Activated CD8-positive, alpha-beta T cell treated with anti-CD3 and anti-CD28 coated beads for 36 hours (primary cell): Measurements from ENCODE around the gene PPARD. TPM values are rescaled to one million over a fixed set of nuclear protein-coding genes. Genes with fewer than 3 reads are reported as not detected.

Source experiments
- ATAC-seq: fragments of 200-7000 bp; cut with Tn5 transposase; one replicate; pipeline ENCODE4 v1.10.0; 2021; ENCODE audit warnings: mild to moderate bottlenecking, moderate library complexity
- CTCF ChIA-PET: fragments of 350-600 bp; sonication (Branson Sonifier 250); formaldehyde crosslinking; loops from one replicate; lab custom pipeline; 2021; ENCODE audit warnings: antibody characterized with exemption; lab: Charles Lee
- POLR2A ChIA-PET: fragments of 350-600 bp; sonication (Branson Sonifier 250); formaldehyde crosslinking; loops from one replicate; lab custom pipeline; 2021; ENCODE audit warnings: antibody characterized with exemption; lab: Charles Lee
- DNase-seq: peaks from one replicate; pipeline ENCODE4 v3.0.0-alpha.2; 2020
- H3K27ac Mint-ChIP-seq: one replicate; pipeline ENCODE4 v1.8.0; 2021; ENCODE audit warnings: mild to moderate bottlenecking, mixed read lengths
- H3K27me3 Mint-ChIP-seq: one replicate; pipeline ENCODE4 v1.8.0; 2021; ENCODE audit warnings: mixed read lengths
- H3K36me3 Mint-ChIP-seq: one replicate; pipeline ENCODE4 v1.8.0; 2021; ENCODE audit warnings: low read depth, mixed read lengths
- H3K4me1 Mint-ChIP-seq: one replicate; pipeline ENCODE4 v1.8.0; 2021; ENCODE audit warnings: low read depth, mixed read lengths
- H3K4me3 Mint-ChIP-seq: one replicate; pipeline ENCODE4 v1.8.0; 2021; ENCODE audit warnings: mild to moderate bottlenecking, moderate library complexity, mixed read lengths
- H3K9me3 Mint-ChIP-seq: one replicate; pipeline ENCODE4 v1.8.0; 2021; ENCODE audit warnings: mixed read lengths
- CTCF ChIP-seq: fragments of 200-600 bp; IDR thresholded peaks from one replicate; pipeline ENCODE4 v1.8.0; 2022; ENCODE audit warnings: antibody characterized with exemption, mild to moderate bottlenecking
- intact Hi-C: fragments of 100-400 bp; cut with micrococcal nuclease; formaldehyde crosslinking; loops from one replicate; pipeline ENCODE4 v1.10.0; 2022
- total RNA-seq, 2 experiments: library from RNA; stranded (reverse); gene quantifications; one replicate each; pipeline ENCODE4 v1.2.3, GENCODE V29; 2021

PPARD gene
- total RNA-seq, 2 experiments from 2014 or later: 26.6 to 26.7 TPM

- no peak overlapping the region for H3K27ac Mint-ChIP-seq
- no peak for DNase-seq
These were observed 97.0 kb downstream of the PPARD start for GRCh38 chr6:35439308-35439707.

GRCh38 chr6:35441205-35441604, 98.8 kb downstream of the PPARD start:
- intact Hi-C loops: no loop called here
- ChIA-PET POLR2A (interaction anchor here (1.3 kb wide), 1 partner anchor 96 kb away, joined by 3 read pairs; no protein-coding TSS in a partner anchor), CTCF (no interaction called here)
- Mint-ChIP-seq H3K27me3 (no peaks in the 10 kb centered on the region), H3K36me3 (no peaks in the 10 kb centered on the region), H3K4me3 (no peak overlapping the region), H3K4me1 (peaks cover 4% of the 10 kb centered on the region), H3K27ac (no peak overlapping the region), H3K9me3 (no peaks in the 10 kb centered on the region)
- no peak for DNase-seq
- TF ChIP-seq CTCF: no peak
- no peak for ATAC-seq

More at GRCh38 chr6:35439308-35439707, 97.0 kb downstream of the PPARD start:
- Mint-ChIP-seq H3K4me3 (no peak overlapping the region), H3K27me3 (no peaks in the 10 kb centered on the region), H3K36me3 (no peaks in the 10 kb centered on the region), H3K9me3 (no peaks in the 10 kb centered on the region), H3K4me1 (no peaks in the 10 kb centered on the region)
- intact Hi-C loops: no loop called here
- no peak for TF ChIP-seq CTCF
- CTCF ChIA-PET: no interaction called here
- no peak for ATAC-seq
- POLR2A ChIA-PET: no interaction called here

- ChIA-PET POLR2A (interaction anchor here (1.3 kb wide), 1 partner anchor 97 kb away, joined by 3 read pairs; no protein-coding TSS in a partner anchor), CTCF (no interaction called here)
- H3K27ac Mint-ChIP-seq: no peak overlapping the region
- H3K4me1 Mint-ChIP-seq: peaks cover 4% of the 10 kb centered on the region
- DNase-seq (no peak), ATAC-seq (no peak)
- H3K4me3 Mint-ChIP-seq: no peak overlapping the region
- H3K27me3 Mint-ChIP-seq: no peaks in the 10 kb centered on the region
- no peaks in the 10 kb centered on the region for H3K9me3 Mint-ChIP-seq
- H3K36me3 Mint-ChIP-seq: no peaks in the 10 kb centered on the region
- intact Hi-C loops: no loop called here
- no peak for TF ChIP-seq CTCF
These were observed 99.3 kb downstream of the PPARD start for GRCh38 chr6:35441642-35442041.

DNA sequence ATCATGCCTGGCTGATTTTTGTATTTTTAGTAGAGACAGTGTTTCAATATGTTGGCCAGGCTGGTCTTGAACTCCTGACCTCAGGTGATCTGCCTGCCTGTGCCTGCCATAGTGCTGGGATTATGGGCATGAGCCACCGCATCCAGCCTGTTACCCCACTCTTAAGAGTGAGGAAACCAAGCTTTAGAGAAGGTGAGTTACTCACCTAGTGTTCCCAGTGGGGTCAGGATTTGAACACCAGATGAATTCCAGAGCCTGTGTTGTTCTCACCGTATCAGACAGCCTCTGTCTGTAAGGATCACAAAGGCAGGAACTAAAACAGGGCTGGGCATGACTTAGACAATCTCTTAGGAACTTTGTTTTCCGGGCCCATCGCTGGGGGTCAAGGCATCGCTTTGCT, 100.3 kb downstream of the PPARD start:
- intact Hi-C loops: no loop called here
- ChIA-PET POLR2A (no interaction called here), CTCF (interaction anchor here (0.7 kb wide), 1 partner anchor 100 kb away, joined by 3 read pairs; the partner anchor contains the start of gene PPARD)
- DNase-seq: no peak
- H3K4me3 Mint-ChIP-seq: no peak overlapping the region
- no peak for TF ChIP-seq CTCF
- H3K36me3 Mint-ChIP-seq: no peaks in the 10 kb centered on the region
- H3K9me3 Mint-ChIP-seq: no peaks in the 10 kb centered on the region
- no peaks in the 10 kb centered on the region for H3K27me3 Mint-ChIP-seq
- H3K4me1 Mint-ChIP-seq: peaks cover 4% of the 10 kb centered on the region
- no peak overlapping the region for H3K27ac Mint-ChIP-seq
- ATAC-seq: no peak

GRCh38 chr6:35443341-35444030, 101.1 kb downstream of the PPARD start:
- H3K27me3 Mint-ChIP-seq: no peaks in the 10 kb centered on the region
- H3K36me3 Mint-ChIP-seq: no peaks in the 10 kb centered on the region
- CTCF ChIA-PET: interaction anchor here (0.7 kb wide), 1 partner anchor 101 kb away, joined by 3 read pairs; the partner anchor contains the start of gene PPARD
- no peaks in the 10 kb centered on the region for H3K9me3 Mint-ChIP-seq
- no peak for ATAC-seq
- no peak for DNase-seq
- H3K27ac Mint-ChIP-seq: no peak overlapping the region
- intact Hi-C loops: no loop called here
- H3K4me1 Mint-ChIP-seq: peaks cover 4% of the 10 kb centered on the region
- TF ChIP-seq CTCF: no peak
- POLR2A ChIA-PET: interaction anchor here (0.5 to 1.6 kb wide), 2 partner anchors 24 to 42 kb away, joined by 3 to 7 read pairs; partner anchors contain the start of gene RPL10A
- no peak overlapping the region for H3K4me3 Mint-ChIP-seq
